Mesenchymal stem cell (in vitro differentiated cells and primary cell): ENCODE results near the gene CXCR4.
"Not testable (repeated sequence)": the region's sequence is repeated elsewhere in the genome, so short reads cannot be mapped to it uniquely, and the experiment has no call there.

ENCODE experiments used
- DNase-seq: peaks from one replicate; pipeline ENCODE4 v3.0.0-alpha.2; 2013
- H2AFZ ChIP-seq: one replicate; pipeline ENCODE4 v1.6.1; 2013; ENCODE audit warnings: low read depth, mild to moderate bottlenecking, control low read depth, inconsistent platforms, low read length, moderate library complexity
- H2AK5ac ChIP-seq: 2 replicates; pipeline ENCODE4 v1.6.1; 2013; ENCODE audit warnings: low read length, moderate library complexity, mild to moderate bottlenecking, inconsistent platforms; ENCODE audit not compliant: severe bottlenecking
- H2BK120ac ChIP-seq: one replicate; pipeline ENCODE4 v1.6.1; 2013; ENCODE audit warnings: low read depth, mild to moderate bottlenecking, inconsistent platforms, low read length, moderate library complexity
- H2BK12ac ChIP-seq, 2 experiments: one replicate each; pipeline ENCODE4 v1.6.1; 2013; ENCODE audit warnings: inconsistent platforms in 2 of 2, low read length in 2 of 2, mild to moderate bottlenecking in 2 of 2, moderate library complexity in 2 of 2, control low read depth in 1 of 2
- H2BK15ac ChIP-seq: one replicate; pipeline ENCODE4 v1.6.1; 2013; ENCODE audit warnings: mild to moderate bottlenecking, low read depth, inconsistent platforms; ENCODE audit not compliant: poor library complexity, severe bottlenecking
- H2BK5ac ChIP-seq: 2 replicates; pipeline ENCODE4 v1.6.1; 2013; ENCODE audit warnings: low read depth, mild to moderate bottlenecking, low read length, control low read depth, inconsistent platforms; ENCODE audit not compliant: poor library complexity, severe bottlenecking
- H3K14ac ChIP-seq, 2 experiments: one replicate each; pipeline ENCODE4 v1.6.1; 2013; ENCODE audit warnings: inconsistent platforms in 2 of 2, low read length in 2 of 2, control low read depth in 1 of 2, mild to moderate bottlenecking in 1 of 2, moderate library complexity in 1 of 2
- H3K18ac ChIP-seq, 2 experiments: one replicate each; pipeline ENCODE4 v1.6.1; 2013; ENCODE audit warnings: inconsistent platforms in 2 of 2, low read length in 2 of 2, control low read depth in 1 of 2, low read depth in 1 of 2, mild to moderate bottlenecking in 1 of 2
- H3K23ac ChIP-seq, 2 experiments: one replicate each; pipeline ENCODE4 v1.6.1; 2013; ENCODE audit warnings: inconsistent platforms in 2 of 2, low read length in 2 of 2, mild to moderate bottlenecking in 2 of 2, moderate library complexity in 2 of 2, control low read depth in 1 of 2
- H3K27ac ChIP-seq: 2 replicates; pipeline ENCODE4 v1.5.1; 2013; ENCODE audit warnings: mild to moderate bottlenecking, moderate library complexity, low read length, control low read depth, inconsistent platforms; ENCODE audit not compliant: poor library complexity, severe bottlenecking
- H3K27me3 ChIP-seq, 2 experiments: 2 replicates each; pipeline versions ENCODE4 v1.6.1 to v1.7.0; 2013; ENCODE audit warnings: low read length in 2 of 2, mild to moderate bottlenecking in 2 of 2, moderate library complexity in 2 of 2, control low read depth in 1 of 2, inconsistent platforms in 1 of 2; ENCODE audit not compliant: control insufficient read depth in 1 of 2, insufficient read depth in 1 of 2
- H3K36me3 ChIP-seq, 2 experiments: 2 replicates each; pipeline versions ENCODE4 v1.6.1 to v1.7.0; 2013; ENCODE audit warnings: low read length in 2 of 2, control low read depth in 1 of 2, inconsistent platforms in 1 of 2, low read depth in 1 of 2, mild to moderate bottlenecking in 1 of 2; ENCODE audit not compliant: insufficient read depth in 2 of 2, control insufficient read depth in 1 of 2
- H3K4ac ChIP-seq, 2 experiments: one replicate each; pipeline ENCODE4 v1.6.1; 2013; ENCODE audit warnings: inconsistent platforms in 2 of 2, low read length in 2 of 2, mild to moderate bottlenecking in 2 of 2, moderate library complexity in 2 of 2, control low read depth in 1 of 2, low read depth in 1 of 2
- H3K4me1 ChIP-seq: 2 replicates; pipeline ENCODE4 v1.6.1; 2013; ENCODE audit warnings: low read depth, low read length, control low read depth; ENCODE audit not compliant: control insufficient read depth, insufficient read depth
- H3K4me2 ChIP-seq: 2 replicates; pipeline ENCODE4 v1.6.1; 2013; ENCODE audit warnings: low read length, mild to moderate bottlenecking, inconsistent platforms; ENCODE audit not compliant: poor library complexity, severe bottlenecking
- H3K4me3 ChIP-seq, 2 experiments: 2 replicates each; pipeline versions ENCODE4 v1.5.1 to v1.7.0; 2013; ENCODE audit warnings: low read length in 2 of 2, mild to moderate bottlenecking in 2 of 2, control low read depth in 1 of 2, low read depth in 1 of 2; ENCODE audit not compliant: insufficient read depth in 1 of 2
- H3K79me1 ChIP-seq: replicated peaks from 2 replicates; pipeline ENCODE4 v1.6.1; 2013; ENCODE audit warnings: mild to moderate bottlenecking, control low read depth, low read length, inconsistent platforms; ENCODE audit not compliant: poor library complexity, severe bottlenecking
- H3K9ac ChIP-seq: 2 replicates; pipeline ENCODE4 v1.7.0; 2013; ENCODE audit warnings: mild to moderate bottlenecking, low read length, moderate library complexity
- H3K9me3 ChIP-seq: 2 replicates; pipeline ENCODE4 v1.7.0; 2013; ENCODE audit warnings: mild to moderate bottlenecking, low read length; ENCODE audit not compliant: control insufficient read depth
- H4K8ac ChIP-seq: one replicate; pipeline ENCODE4 v1.6.1; 2013; ENCODE audit warnings: inconsistent platforms, mild to moderate bottlenecking, low read length, moderate library complexity
- H4K91ac ChIP-seq: one replicate; pipeline ENCODE4 v1.6.1; 2013; ENCODE audit warnings: mild to moderate bottlenecking, low read length, inconsistent platforms
- WGBS: methylation state at CpG from one replicate; pipeline ENCODE4 v1.1.7; 2013; ENCODE audit warnings: mixed read lengths; 5-methylcytosine and 5-hydroxymethylcytosine counted together

The CXCR4 gene

DNA sequence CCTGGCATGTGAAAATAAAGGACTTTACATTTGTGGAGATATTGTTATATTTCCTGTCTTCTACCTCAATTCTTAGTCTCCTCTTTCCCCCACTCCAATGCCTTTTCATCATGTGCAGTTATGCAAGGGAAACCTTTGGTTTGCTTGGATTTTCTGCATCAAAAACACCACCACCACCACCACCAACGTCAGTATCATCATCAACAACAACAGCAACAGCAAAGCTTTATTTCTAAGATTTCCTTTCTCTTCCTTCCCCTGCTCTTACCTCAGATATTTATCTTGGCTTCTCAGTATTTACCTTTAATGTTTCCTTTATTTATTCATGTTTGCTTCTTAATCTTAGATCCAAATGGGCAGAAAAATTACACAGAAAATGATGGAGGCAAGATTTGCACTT lies 26.1 kb downstream of the CXCR4 start:
- H2BK12ac ChIP-seq: no peak overlapping the region
- no peaks in the 10 kb centered on the region for H3K36me3 ChIP-seq
- no peak overlapping the region for H2BK15ac ChIP-seq
- H3K4me3 ChIP-seq: no peak overlapping the region
- no peak overlapping the region for H3K27ac ChIP-seq
- H3K27me3 ChIP-seq: peaks cover 7 to 23% of the 10 kb centered on the region in 2 experiments
- no peaks in the 10 kb centered on the region for H3K79me1 ChIP-seq
- no peak overlapping the region for H4K8ac ChIP-seq
- H3K4me1 ChIP-seq: no peaks in the 10 kb centered on the region
- no peak overlapping the region for H3K23ac ChIP-seq
- H3K18ac ChIP-seq: no peak overlapping the region
- 64% methylated on average over 1 of the region's 1 CpG for WGBS
- DNase-seq: no peak
- no peak overlapping the region for H3K4me2 ChIP-seq
- H2AK5ac ChIP-seq: no peak overlapping the region
- H3K14ac ChIP-seq: no peak overlapping the region
- no peak overlapping the region for H2BK120ac ChIP-seq
- H3K9ac ChIP-seq: no peak overlapping the region
- no peak overlapping the region for H3K4ac ChIP-seq
- H4K91ac ChIP-seq: no peak overlapping the region
- no peaks in the 10 kb centered on the region for H3K9me3 ChIP-seq
- no peak overlapping the region for H2BK5ac ChIP-seq
- H2AFZ ChIP-seq: no peak overlapping the region

DNA sequence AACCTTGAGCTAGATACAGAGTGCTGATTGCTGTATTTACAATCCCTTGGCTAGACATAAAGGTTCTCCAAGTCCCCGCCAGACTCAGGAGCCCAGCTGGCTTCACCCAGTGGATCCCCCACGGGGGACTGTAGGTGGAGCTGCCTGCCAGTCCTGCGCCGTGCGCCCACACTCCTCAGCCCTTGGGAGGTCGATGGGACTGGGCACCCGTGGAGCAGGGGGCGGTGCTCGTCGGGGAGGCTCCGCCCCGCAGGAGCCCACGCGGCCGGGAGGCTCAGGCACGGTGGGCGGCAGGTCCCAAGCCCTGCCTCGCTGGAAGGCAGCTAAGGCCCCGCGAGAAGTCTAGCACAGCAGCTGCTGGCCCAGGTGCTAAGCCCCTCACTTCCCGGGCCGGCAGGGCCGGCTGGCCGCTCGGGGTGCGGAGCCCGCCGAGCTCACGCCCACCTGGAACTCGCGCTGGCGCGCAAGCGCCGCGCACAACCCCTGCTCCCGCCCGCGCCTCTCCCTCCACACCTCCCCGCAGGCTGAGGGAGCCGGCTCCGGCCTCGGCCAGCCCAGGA lies 30.0 kb downstream of the CXCR4 start:
- H3K4me2 ChIP-seq, H2BK12ac ChIP-seq, H3K79me1 ChIP-seq, H2AK5ac ChIP-seq, H2BK5ac ChIP-seq, H3K23ac ChIP-seq, H3K9ac ChIP-seq, H3K18ac ChIP-seq, H2AFZ ChIP-seq, H4K8ac ChIP-seq, DNase-seq, H3K14ac ChIP-seq, H4K91ac ChIP-seq, H2BK120ac ChIP-seq, H3K27me3 ChIP-seq, H3K36me3 ChIP-seq, H3K9me3 ChIP-seq, H3K27ac ChIP-seq, H2BK15ac ChIP-seq, H3K4me1 ChIP-seq, H3K4ac ChIP-seq, H3K4me3 ChIP-seq: not testable (repeated sequence)
- 94% methylated on average over 39 of the region's 43 CpGs for WGBS

DNA sequence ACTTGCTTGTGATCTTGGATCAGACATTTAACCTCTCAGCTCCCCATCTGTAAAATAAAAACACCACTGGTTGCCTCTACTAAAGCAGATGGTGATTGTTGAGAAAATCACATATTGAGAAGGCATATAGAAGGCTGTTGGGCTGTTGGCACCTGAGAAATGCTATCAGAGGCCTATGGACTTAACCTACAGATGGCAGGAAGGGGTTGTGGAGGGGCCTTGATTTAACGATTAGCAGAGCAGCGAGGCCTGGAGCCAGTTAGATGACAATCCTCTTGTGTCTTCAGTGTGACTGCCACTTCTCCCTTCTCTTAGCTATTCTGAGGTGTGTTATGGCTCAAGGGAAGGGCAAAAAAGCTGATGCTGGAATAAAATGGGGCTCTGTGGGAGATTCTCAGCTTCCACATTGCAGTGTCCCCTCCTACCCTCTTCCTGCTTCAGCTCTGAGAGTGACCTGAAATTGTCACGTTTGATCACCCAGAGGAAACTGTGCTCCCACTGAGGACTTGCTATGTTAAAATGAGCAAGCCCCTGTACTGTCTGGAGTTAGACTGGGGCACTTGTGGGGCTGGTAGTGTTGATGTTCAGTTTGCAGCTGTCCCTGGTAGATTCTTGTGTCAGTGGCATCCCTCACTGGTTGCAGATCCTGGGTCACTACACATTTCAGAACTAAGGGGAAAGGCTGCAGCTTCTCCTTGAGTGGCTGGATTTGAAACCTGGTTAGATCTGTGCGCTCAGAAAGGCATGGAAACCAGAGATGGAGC lies 31.5 kb downstream of the CXCR4 start:
- Histone ChIP-seq H3K23ac (no peak overlapping the region), H3K79me1 (no peaks in the 10 kb centered on the region), H3K4ac (no peak overlapping the region), H3K27me3 (peaks cover 0 to 4% of the 10 kb centered on the region in 2 experiments), H3K18ac (no peak overlapping the region), H2BK15ac (no peak overlapping the region), H3K9me3 (no peaks in the 10 kb centered on the region), H4K8ac (no peak overlapping the region), H3K36me3 (no peaks in the 10 kb centered on the region), H3K4me3 (no peak overlapping the region), H2AK5ac (no peak overlapping the region), H2BK120ac (no peak overlapping the region), H3K9ac (no peak overlapping the region), H3K4me2 (no peak overlapping the region), H3K14ac (no peak overlapping the region), H3K4me1 (no peaks in the 10 kb centered on the region), H4K91ac (no peak overlapping the region), H2BK12ac (no peak overlapping the region), H2BK5ac (no peak overlapping the region), H3K27ac (no peak overlapping the region), H2AFZ (no peak overlapping the region)
- 75% methylated on average over 4 of the region's 4 CpGs for WGBS
- no peak for DNase-seq

- Histone ChIP-seq H2BK5ac (no peak overlapping the region), H3K9me3 (no peaks in the 10 kb centered on the region)
- 75% methylated on average over 2 of the region's 4 CpGs for WGBS
These were observed 32.3 kb downstream of the CXCR4 start for GRCh38 chr2:136085453-136086209.

More at GRCh38 chr2:136085453-136086209, 32.3 kb downstream of the CXCR4 start:
- H4K91ac ChIP-seq: no peak overlapping the region
- DNase-seq: no peak
- H2BK120ac ChIP-seq: no peak overlapping the region
- H3K9ac ChIP-seq: no peak overlapping the region
- H4K8ac ChIP-seq: no peak overlapping the region
- no peak overlapping the region for H3K27ac ChIP-seq
- no peak overlapping the region for H2BK15ac ChIP-seq
- H3K27me3 ChIP-seq: peaks cover 0 to 4% of the 10 kb centered on the region in 2 experiments
- H3K4me2 ChIP-seq: no peak overlapping the region
- no peak overlapping the region for H3K4ac ChIP-seq
- no peak overlapping the region for H2BK12ac ChIP-seq
- no peaks in the 10 kb centered on the region for H3K4me1 ChIP-seq
- no peak overlapping the region for H3K4me3 ChIP-seq
- H3K23ac ChIP-seq: no peak overlapping the region
- H3K79me1 ChIP-seq: no peaks in the 10 kb centered on the region
- H2AFZ ChIP-seq: no peak overlapping the region
- H3K18ac ChIP-seq: no peak overlapping the region
- no peak overlapping the region for H3K14ac ChIP-seq
- no peak overlapping the region for H2AK5ac ChIP-seq
- H3K36me3 ChIP-seq: no peaks in the 10 kb centered on the region
